Activated CD4-positive, alpha-beta T cell treated with anti-CD3 and anti-CD28 coated beads, Interleukin-2, amount 10 ng/mL, durations not matched to agents 7 days and 5 days (primary cell): ENCODE measurements around the gene PLBD2. TPM values are rescaled to one million over a fixed set of nuclear protein-coding genes. Genes with fewer than 3 reads are reported as not detected.
A peak's percentile ranks its signal among the peaks of the same experiment; 100 is the strongest.

ENCODE experiments used
- CTCF ChIA-PET: fragments of 350-600 bp; sonication (Branson Sonifier 250); formaldehyde crosslinking; loops from one replicate; lab custom pipeline; 2021; ENCODE audit warnings: antibody characterized with exemption; lab: Charles Lee
- POLR2A ChIA-PET: fragments of 350-600 bp; sonication (Branson Sonifier 250); formaldehyde crosslinking; loops from one replicate; lab custom pipeline; 2021; ENCODE audit warnings: antibody characterized with exemption; lab: Charles Lee
- DNase-seq: peaks from one replicate; pipeline ENCODE4 v3.0.0-alpha.2; 2020
- H3K27ac Mint-ChIP-seq: one replicate; pipeline ENCODE4 v1.8.0; 2021; ENCODE audit warnings: mild to moderate bottlenecking, moderate library complexity, mixed read lengths
- H3K27me3 Mint-ChIP-seq: one replicate; pipeline ENCODE4 v1.8.0; 2021; ENCODE audit warnings: mixed read lengths
- H3K36me3 Mint-ChIP-seq: one replicate; pipeline ENCODE4 v1.8.0; 2021; ENCODE audit warnings: low read depth, mixed read lengths
- H3K4me1 Mint-ChIP-seq: one replicate; pipeline ENCODE4 v1.8.0; 2021; ENCODE audit warnings: mixed read lengths
- H3K4me3 Mint-ChIP-seq: one replicate; pipeline ENCODE4 v1.8.0; 2021; ENCODE audit warnings: mild to moderate bottlenecking, moderate library complexity, mixed read lengths
- H3K9me3 Mint-ChIP-seq: one replicate; pipeline ENCODE4 v1.8.0; 2021; ENCODE audit warnings: mixed read lengths
- total RNA-seq, 2 experiments: library from RNA; stranded (reverse); gene quantifications; one replicate each; pipeline ENCODE4 v1.2.3, GENCODE V29; 2021

The PLBD2 gene
- total RNA-seq, 2 experiments from 2014 or later: 12.7 to 15.3 TPM

DNA sequence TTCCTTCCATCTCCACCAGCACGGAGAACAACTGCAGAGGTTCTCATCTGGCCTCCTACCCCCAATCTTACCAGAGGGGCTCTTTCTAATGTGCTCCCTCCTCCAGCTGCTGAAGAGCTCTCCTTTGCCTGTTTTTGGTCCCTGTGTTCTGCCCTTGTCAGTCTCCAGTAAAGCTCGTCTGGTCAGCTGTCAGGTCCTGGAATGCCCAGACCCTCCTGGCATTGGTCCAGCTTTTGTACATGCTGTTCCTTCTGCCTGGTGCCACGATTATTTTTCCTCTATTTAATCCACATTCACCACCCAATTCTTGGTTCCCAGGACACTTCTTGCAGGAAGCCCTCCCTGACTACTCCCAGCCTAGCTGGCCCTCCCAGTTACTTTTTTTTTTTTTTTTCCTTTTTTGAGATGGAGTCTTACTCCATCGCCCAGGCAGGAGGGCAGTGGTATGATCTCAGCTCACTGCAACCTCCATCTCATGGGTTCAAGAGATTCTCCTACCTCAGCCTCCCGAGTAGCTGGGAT is 30.0 kb upstream of the PLBD2 start:
- Mint-ChIP-seq H3K4me3 (no peak overlapping the region), H3K36me3 (peaks cover 47% of the 10 kb centered on the region), H3K4me1 (peaks cover 17% of the 10 kb centered on the region), H3K27ac (no peak overlapping the region), H3K27me3 (no peaks in the 10 kb centered on the region), H3K9me3 (no peaks in the 10 kb centered on the region)
- ChIA-PET CTCF (interaction anchor here (0.7 to 0.8 kb wide), 2 partner anchors 9 to 22 kb away, joined by 3 to 7 read pairs; no protein-coding TSS in a partner anchor), POLR2A (no interaction called here)
- no peak for DNase-seq

DNA sequence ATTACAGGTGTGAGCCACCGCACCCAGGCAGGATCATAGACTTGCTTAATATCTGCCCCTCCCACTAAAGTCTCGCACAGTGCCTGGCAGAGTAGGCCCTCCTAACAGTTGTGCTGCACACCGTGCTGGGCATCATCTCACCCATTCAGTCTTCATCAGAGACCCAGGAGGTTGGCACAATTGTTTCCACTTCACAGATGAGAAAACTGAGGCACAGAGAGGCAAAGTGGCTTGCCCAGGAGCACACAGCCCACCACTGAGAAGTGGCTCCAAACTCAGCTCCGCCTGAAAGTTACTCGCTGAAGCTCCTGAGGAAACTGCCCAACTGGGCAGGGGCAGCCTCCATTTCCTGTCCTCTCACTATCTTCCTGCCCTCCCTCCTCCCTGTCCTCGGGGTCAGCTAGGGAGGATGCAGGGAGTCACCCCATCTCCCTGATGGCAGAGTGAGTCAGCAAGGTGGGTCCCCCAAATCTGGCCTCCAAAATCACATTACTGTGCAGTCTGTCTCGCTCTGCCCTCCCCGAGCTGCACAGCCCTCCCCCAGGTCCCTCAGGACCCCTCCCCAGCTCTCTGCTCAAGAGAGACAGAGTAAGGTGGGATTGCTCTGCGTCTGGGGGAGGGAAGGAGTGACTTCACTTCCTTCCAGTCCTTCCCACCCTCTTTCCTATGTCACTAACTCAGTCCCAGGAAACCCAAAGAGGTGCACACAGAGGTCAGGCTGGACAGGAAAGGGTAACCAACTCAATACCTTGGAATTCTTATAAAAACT is 29.2 kb upstream of the PLBD2 start:
- ChIA-PET POLR2A (no interaction called here), CTCF (interaction anchor here (0.7 to 0.8 kb wide), 2 partner anchors 10 to 21 kb away, joined by 3 to 7 read pairs; no protein-coding TSS in a partner anchor)
- peaks cover 47% of the 10 kb centered on the region for H3K36me3 Mint-ChIP-seq
- no peaks in the 10 kb centered on the region for H3K27me3 Mint-ChIP-seq
- no peak for DNase-seq
- H3K27ac Mint-ChIP-seq: no peak overlapping the region
- no peaks in the 10 kb centered on the region for H3K9me3 Mint-ChIP-seq
- peaks cover 21% of the 10 kb centered on the region for H3K4me1 Mint-ChIP-seq
- H3K4me3 Mint-ChIP-seq: no peak overlapping the region

GRCh38 chr12:113329791-113330417 is 28.5 kb upstream of the PLBD2 start:
- no peak for DNase-seq
- ChIA-PET POLR2A (no interaction called here), CTCF (no interaction called here)
- no peaks in the 10 kb centered on the region for H3K27me3 Mint-ChIP-seq
- H3K27ac Mint-ChIP-seq: no peak overlapping the region
- H3K9me3 Mint-ChIP-seq: no peaks in the 10 kb centered on the region
- H3K4me3 Mint-ChIP-seq: no peak overlapping the region
- peaks cover 22% of the 10 kb centered on the region for H3K4me1 Mint-ChIP-seq
- peaks cover 45% of the 10 kb centered on the region for H3K36me3 Mint-ChIP-seq

GRCh38 chr12:113330505-113330904 is 27.9 kb upstream of the PLBD2 start:
- H3K4me3 Mint-ChIP-seq: no peak overlapping the region
- peaks cover 44% of the 10 kb centered on the region for H3K36me3 Mint-ChIP-seq
- DNase-seq: no peak
- no peaks in the 10 kb centered on the region for H3K27me3 Mint-ChIP-seq
- H3K9me3 Mint-ChIP-seq: no peaks in the 10 kb centered on the region
- H3K4me1 Mint-ChIP-seq: peaks cover 23% of the 10 kb centered on the region
- ChIA-PET POLR2A (interaction anchor here (0.7 kb wide), 1 partner anchor 457 kb away, joined by 3 read pairs; no protein-coding TSS in a partner anchor), CTCF (no interaction called here)
- no peak overlapping the region for H3K27ac Mint-ChIP-seq

DNA sequence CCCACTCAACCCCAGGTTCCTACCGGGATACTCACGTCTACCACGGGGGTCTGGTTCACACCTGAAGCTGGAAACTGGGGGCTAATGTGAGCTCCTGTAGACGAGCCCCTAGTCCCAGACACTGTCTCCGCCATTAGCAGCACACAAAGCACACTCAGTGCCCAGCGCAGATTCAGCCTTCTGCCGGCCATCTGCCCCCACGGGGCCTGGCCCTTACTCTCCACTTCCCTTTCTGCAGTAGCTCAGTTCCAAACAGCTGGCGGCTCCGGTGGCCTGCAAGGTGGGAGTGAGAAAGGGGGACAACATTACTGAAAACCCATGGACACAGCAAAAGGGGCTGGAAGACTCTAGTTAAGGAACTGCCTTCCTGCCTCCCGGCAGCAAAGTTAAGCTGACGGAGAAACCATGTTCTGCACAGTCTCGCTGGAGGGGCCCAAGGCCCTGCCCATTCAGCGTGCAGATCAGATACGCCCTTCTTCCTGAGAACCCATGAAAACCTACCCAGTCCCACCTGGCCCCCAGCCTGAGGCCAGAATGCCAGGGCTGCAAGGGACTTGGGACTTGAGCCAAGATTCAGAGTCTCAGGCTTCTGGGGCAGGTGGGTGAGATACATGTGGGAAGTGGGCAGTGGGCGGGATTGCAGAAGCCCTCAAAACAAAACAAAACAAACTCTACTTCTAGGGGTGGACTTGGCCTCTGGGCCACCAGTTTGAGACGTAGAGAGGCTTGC is 25.5 kb upstream of the PLBD2 start:
- CTCF ChIA-PET: interaction anchor here (0.6 to 1.8 kb wide), 4 partner anchors 14 to 128 kb away, joined by 3 to 4 read pairs (median 3); no protein-coding TSS in a partner anchor

GRCh38 chr12:113333418-113333750 is 25.0 kb upstream of the PLBD2 start:
- ChIA-PET POLR2A (no interaction called here), CTCF (interaction anchor here (0.6 kb wide), 1 partner anchor 14 kb away, joined by 3 read pairs; no protein-coding TSS in a partner anchor)
- DNase-seq: no peak
- Mint-ChIP-seq H3K36me3 (peaks cover 36% of the 10 kb centered on the region), H3K27ac (no peak overlapping the region), H3K4me1 (peaks cover 19% of the 10 kb centered on the region), H3K4me3 (peak overlapping the region; percentile 80), H3K27me3 (no peaks in the 10 kb centered on the region), H3K9me3 (no peaks in the 10 kb centered on the region)

More for the DNA sequence above, 25.5 kb upstream of the PLBD2 start:
- DNase-seq: no peak
- POLR2A ChIA-PET: no interaction called here
- peaks cover 21% of the 10 kb centered on the region for H3K4me1 Mint-ChIP-seq
- H3K36me3 Mint-ChIP-seq: peaks cover 38% of the 10 kb centered on the region
- H3K9me3 Mint-ChIP-seq: no peaks in the 10 kb centered on the region
- no peaks in the 10 kb centered on the region for H3K27me3 Mint-ChIP-seq
- H3K4me3 Mint-ChIP-seq: peak overlapping the region; percentile 80
- H3K27ac Mint-ChIP-seq: no peak overlapping the region

GRCh38 chr12:113333877-113334785 is 24.3 kb upstream of the PLBD2 start:
- POLR2A ChIA-PET: no interaction called here
- H3K9me3 Mint-ChIP-seq: no peaks in the 10 kb centered on the region

GRCh38 chr12:113334786-113335539 is 23.4 kb upstream of the PLBD2 start, which contains the start of gene SLC8B1:
Gene SLC8B1, minus strand, starts transcription at chr12:113335109. Its CDS starts 2,231 bp downstream, at chr12:113332878.
- Mint-ChIP-seq H3K9me3 (no peaks in the 10 kb centered on the region), H3K36me3 (peaks cover 23% of the 10 kb centered on the region), H3K4me3 (peak within 1 kb of the TSS; percentile 80), H3K27me3 (no peaks in the 10 kb centered on the region), H3K4me1 (peaks cover 19% of the 10 kb centered on the region), H3K27ac (peak within 1 kb of the TSS; percentile 60)
- ChIA-PET CTCF (interaction anchor here (0.6 to 1.1 kb wide), 2 partner anchors 10 to 126 kb away, joined by 3 read pairs; no protein-coding TSS in a partner anchor), POLR2A (interaction anchor here (0.6 kb wide), 1 partner anchor 62 kb away, joined by 3 read pairs; no protein-coding TSS in a partner anchor)
- DNase-seq: peak; percentile 87

More at GRCh38 chr12:113333877-113334785, 24.3 kb upstream of the PLBD2 start:
- Mint-ChIP-seq H3K36me3 (peaks cover 28% of the 10 kb centered on the region), H3K4me1 (peaks cover 19% of the 10 kb centered on the region), H3K4me3 (peak overlapping the region; percentile 80), H3K27ac (peak overlapping the region; percentile 60), H3K27me3 (no peaks in the 10 kb centered on the region)
- CTCF ChIA-PET: interaction anchor here (1.1 kb wide), 1 partner anchor 125 kb away, joined by 3 read pairs; no protein-coding TSS in a partner anchor
- DNase-seq: peak; percentile 13

DNA sequence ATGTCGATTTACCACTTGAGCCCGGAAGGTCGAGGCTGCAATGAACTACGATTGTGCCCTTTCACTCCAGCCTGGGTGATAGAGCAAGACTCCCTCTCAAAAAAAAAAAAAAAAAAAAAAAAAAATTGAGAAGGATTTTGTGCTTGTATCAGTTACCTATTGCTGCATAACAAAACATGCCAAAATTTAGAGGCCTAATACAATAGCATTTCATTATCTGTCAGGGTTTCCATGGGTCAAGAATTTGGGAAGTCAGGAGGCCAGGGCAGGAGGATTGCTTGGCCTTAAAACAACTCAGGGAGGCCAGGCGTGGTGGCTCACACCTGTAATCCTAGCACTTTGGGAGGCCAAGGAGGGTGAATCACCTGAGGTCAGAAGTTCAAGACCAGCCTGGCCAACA is 18.8 kb upstream of the PLBD2 start:
- H3K27ac Mint-ChIP-seq: no peak overlapping the region
- POLR2A ChIA-PET: no interaction called here

GRCh38 chr12:113340061-113340460 is 18.3 kb upstream of the PLBD2 start:
- Mint-ChIP-seq H3K36me3 (no peaks in the 10 kb centered on the region), H3K27me3 (no peaks in the 10 kb centered on the region), H3K4me3 (no peak overlapping the region), H3K4me1 (peaks cover 2% of the 10 kb centered on the region), H3K9me3 (no peaks in the 10 kb centered on the region), H3K27ac (no peak overlapping the region)
- no peak for DNase-seq
- CTCF ChIA-PET: no interaction called here
- POLR2A ChIA-PET: no interaction called here

More for the DNA sequence above, 18.8 kb upstream of the PLBD2 start:
- CTCF ChIA-PET: no interaction called here
- Mint-ChIP-seq H3K36me3 (no peaks in the 10 kb centered on the region), H3K9me3 (no peaks in the 10 kb centered on the region), H3K27me3 (no peaks in the 10 kb centered on the region), H3K4me1 (peaks cover 2% of the 10 kb centered on the region), H3K4me3 (no peak overlapping the region)
- no peak for DNase-seq

- Mint-ChIP-seq H3K9me3 (no peaks in the 10 kb centered on the region), H3K27ac (no peak overlapping the region), H3K36me3 (no peaks in the 10 kb centered on the region), H3K27me3 (no peaks in the 10 kb centered on the region), H3K4me1 (no peaks in the 10 kb centered on the region), H3K4me3 (no peak overlapping the region)
- DNase-seq: no peak
- ChIA-PET POLR2A (no interaction called here), CTCF (interaction anchor here (1.3 kb wide), 1 partner anchor 15 kb away, joined by 3 read pairs; no protein-coding TSS in a partner anchor)
Observed at GRCh38 chr12:113341535-113341934, 16.9 kb upstream of the PLBD2 start.
